GM10266 (cell line): ENCODE data around the gene ABTB2.

Experiments used
- DNase-seq: peaks from one replicate; pipeline ENCODE4 v3.0.0; 2012; ENCODE audit errors: extremely low spot score
- CTCF ChIP-seq: IDR thresholded peaks from 2 replicates; pipeline ENCODE4 v1.5.1; 2012; ENCODE audit warnings: mild to moderate bottlenecking, low read depth; ENCODE audit not compliant: control insufficient read depth, insufficient read depth; ENCODE audit errors: missing control alignments

Gene ABTB2

GRCh38 chr11:34348096-34348495 is 9.7 kb downstream of the ABTB2 start:
- no peak for DNase-seq
- TF ChIP-seq CTCF = no peak

- DNase-seq = no peak
- no peak for TF ChIP-seq CTCF
Observed at GRCh38 chr11:34346551-34346950, 11.3 kb downstream of the ABTB2 start.

- DNase-seq = no peak
- TF ChIP-seq CTCF = no peak
Observed at GRCh38 chr11:34345991-34346480, 11.8 kb downstream of the ABTB2 start.

GRCh38 chr11:34345540-34345876 is 12.3 kb downstream of the ABTB2 start:
- no peak for TF ChIP-seq CTCF
- DNase-seq = no peak

- no peak for DNase-seq
- TF ChIP-seq CTCF = no peak
Observed at GRCh38 chr11:34344768-34345539, 12.9 kb downstream of the ABTB2 start.

- DNase-seq = no peak
- no peak for TF ChIP-seq CTCF
Observed at GRCh38 chr11:34344410-34344767, 13.4 kb downstream of the ABTB2 start.

- DNase-seq = no peak
- no peak for TF ChIP-seq CTCF
Observed at GRCh38 chr11:34343686-34344085, 14.1 kb downstream of the ABTB2 start.
